Mesothelial cell of epicardium (in vitro differentiated cells): ENCODE measurements around the gene CADPS2. TPM values are rescaled to one million over a fixed set of nuclear protein-coding genes. Genes with fewer than 3 reads are reported as not detected.

Experiments
- DNase-seq, 2 experiments: peaks; one replicate each; pipeline ENCODE4 v3.0.0; 2021; ENCODE audit warnings: low spot score in 2 of 2; ENCODE audit not compliant: unreplicated experiment in 2 of 2
- H3K27ac Mint-ChIP-seq: 2 replicates; pipeline ENCODE4 v1.8.0; 2021; ENCODE audit warnings: mixed read lengths
- H3K27me3 Mint-ChIP-seq: 2 replicates; pipeline ENCODE4 v1.8.0; 2021; ENCODE audit warnings: low read depth, mixed read lengths
- H3K36me3 Mint-ChIP-seq: 2 replicates; pipeline ENCODE4 v1.8.0; 2021; ENCODE audit warnings: mixed read lengths
- H3K4me1 Mint-ChIP-seq: 2 replicates; pipeline ENCODE4 v1.8.0; 2021; ENCODE audit warnings: mixed read lengths
- H3K4me3 Mint-ChIP-seq: 2 replicates; pipeline ENCODE4 v1.8.0; 2021; ENCODE audit warnings: mild to moderate bottlenecking, moderate library complexity, mixed read lengths
- H3K9me3 Mint-ChIP-seq: 2 replicates; pipeline ENCODE4 v1.8.0; 2021; ENCODE audit warnings: mixed read lengths
- CTCF ChIP-seq: fragments of 200-600 bp; sonication (generic); IDR thresholded peaks from one replicate; pipeline ENCODE4 v1.5.0; 2021; ENCODE audit warnings: antibody characterized with exemption; ENCODE audit not compliant: unreplicated experiment
- total RNA-seq: library from RNA; stranded (reverse); gene quantifications from 3 replicates; pipeline ENCODE4 v1.2.1, GENCODE V29; 2021

Gene CADPS2
- total RNA-seq, 1 donor from 2014 or later, result 2.7 TPM

DNA sequence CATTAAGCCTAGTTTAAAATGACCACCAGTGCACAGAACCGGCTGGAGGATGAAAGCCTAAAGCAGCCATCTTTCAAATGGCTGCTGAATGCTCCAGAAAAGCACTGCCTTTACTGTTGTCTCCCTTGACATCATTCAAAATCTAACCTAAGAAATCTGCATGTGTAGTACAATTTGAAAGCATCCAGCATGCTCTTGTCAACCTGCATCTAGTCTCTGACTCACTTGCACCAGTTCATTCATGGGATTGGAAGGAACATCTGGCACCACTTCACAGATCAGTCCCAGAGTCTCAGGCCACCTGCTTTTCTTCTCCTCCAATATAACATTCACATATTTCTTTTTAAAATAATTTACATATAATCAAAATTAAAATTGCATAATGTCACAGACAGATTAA, 263.6 kb downstream of the CADPS2 start:
- DNase-seq, result no peak
- no peak overlapping the region for H3K27ac Mint-ChIP-seq
- no peaks in the 10 kb centered on the region for H3K27me3 Mint-ChIP-seq
- H3K4me1 Mint-ChIP-seq, result no peaks in the 10 kb centered on the region
- H3K36me3 Mint-ChIP-seq, result no peaks in the 10 kb centered on the region
- H3K9me3 Mint-ChIP-seq, result no peaks in the 10 kb centered on the region
- no peak for TF ChIP-seq CTCF
- H3K4me3 Mint-ChIP-seq, result no peak overlapping the region

DNA sequence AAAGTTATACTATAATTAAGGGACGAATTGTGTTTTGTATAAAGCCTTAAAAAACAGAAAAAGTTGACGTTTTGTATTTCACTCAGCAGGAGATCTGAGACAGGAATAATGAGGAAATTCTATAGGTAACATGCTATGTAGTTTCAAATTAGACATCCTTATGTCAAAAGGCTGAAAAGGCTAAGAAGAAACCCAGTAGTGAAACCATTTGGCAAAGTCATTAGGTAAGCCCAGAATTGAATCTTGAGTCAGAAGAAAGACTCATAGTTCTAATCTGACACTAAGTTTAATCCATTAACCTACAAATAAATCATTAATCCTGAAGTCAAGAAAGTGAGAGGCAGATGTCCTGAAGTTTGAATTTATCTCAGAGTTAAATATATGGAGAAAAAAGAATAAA, 266.6 kb downstream of the CADPS2 start:
- H3K36me3 Mint-ChIP-seq, result no peaks in the 10 kb centered on the region
- no peaks in the 10 kb centered on the region for H3K4me1 Mint-ChIP-seq
- DNase-seq, result no peak
- TF ChIP-seq CTCF, result no peak
- H3K27me3 Mint-ChIP-seq, result no peaks in the 10 kb centered on the region
- H3K4me3 Mint-ChIP-seq, result no peak overlapping the region
- no peak overlapping the region for H3K27ac Mint-ChIP-seq
- H3K9me3 Mint-ChIP-seq, result no peaks in the 10 kb centered on the region

DNA sequence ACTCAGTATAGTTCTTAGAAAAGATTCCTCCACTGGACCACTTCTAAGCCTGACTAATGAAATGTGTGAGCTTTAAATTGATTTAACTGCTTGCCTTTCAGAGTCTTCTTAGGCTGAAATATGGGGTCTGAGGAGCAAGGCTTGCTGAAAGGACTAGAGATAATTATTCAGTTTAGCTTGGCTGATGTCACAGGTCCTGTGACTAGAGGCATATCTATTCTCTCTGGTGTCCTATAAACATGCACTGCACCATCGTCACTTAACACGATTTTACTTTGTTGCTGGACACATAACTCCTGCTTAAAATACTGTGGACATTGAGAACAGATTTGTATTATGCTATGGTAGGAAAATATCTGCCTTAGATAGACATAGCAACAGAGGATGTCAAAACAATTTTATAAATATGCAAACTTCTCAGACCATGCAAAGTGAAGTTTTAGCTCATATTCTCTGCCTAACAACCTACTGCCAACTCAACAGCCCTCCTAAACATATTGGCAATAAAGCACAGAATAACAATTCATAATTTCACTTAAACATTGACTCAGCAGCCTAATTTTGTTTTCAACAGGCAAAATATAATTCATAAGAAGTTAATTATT, 267.6 kb downstream of the CADPS2 start:
- Mint-ChIP-seq H3K9me3 (no peaks in the 10 kb centered on the region), H3K4me3 (no peak overlapping the region), H3K4me1 (no peaks in the 10 kb centered on the region), H3K36me3 (no peaks in the 10 kb centered on the region), H3K27ac (no peak overlapping the region), H3K27me3 (no peaks in the 10 kb centered on the region)
- no peak for TF ChIP-seq CTCF
- no peak for DNase-seq

GRCh38 chr7:122616951-122617350, 269.3 kb downstream of the CADPS2 start:
- no peaks in the 10 kb centered on the region for H3K27me3 Mint-ChIP-seq
- H3K4me3 Mint-ChIP-seq, result no peak overlapping the region
- no peak for TF ChIP-seq CTCF
- H3K27ac Mint-ChIP-seq, result no peak overlapping the region
- no peaks in the 10 kb centered on the region for H3K36me3 Mint-ChIP-seq
- H3K4me1 Mint-ChIP-seq, result no peaks in the 10 kb centered on the region
- DNase-seq, result no peak
- H3K9me3 Mint-ChIP-seq, result no peaks in the 10 kb centered on the region

GRCh38 chr7:122605929-122606328, 280.3 kb downstream of the CADPS2 start:
- no peak for DNase-seq
- H3K27ac Mint-ChIP-seq, result no peak overlapping the region
- TF ChIP-seq CTCF, result no peak
- no peaks in the 10 kb centered on the region for H3K27me3 Mint-ChIP-seq
- H3K4me1 Mint-ChIP-seq, result no peaks in the 10 kb centered on the region
- H3K4me3 Mint-ChIP-seq, result no peak overlapping the region
- peaks cover 3% of the 10 kb centered on the region for H3K9me3 Mint-ChIP-seq
- H3K36me3 Mint-ChIP-seq, result no peaks in the 10 kb centered on the region

DNA sequence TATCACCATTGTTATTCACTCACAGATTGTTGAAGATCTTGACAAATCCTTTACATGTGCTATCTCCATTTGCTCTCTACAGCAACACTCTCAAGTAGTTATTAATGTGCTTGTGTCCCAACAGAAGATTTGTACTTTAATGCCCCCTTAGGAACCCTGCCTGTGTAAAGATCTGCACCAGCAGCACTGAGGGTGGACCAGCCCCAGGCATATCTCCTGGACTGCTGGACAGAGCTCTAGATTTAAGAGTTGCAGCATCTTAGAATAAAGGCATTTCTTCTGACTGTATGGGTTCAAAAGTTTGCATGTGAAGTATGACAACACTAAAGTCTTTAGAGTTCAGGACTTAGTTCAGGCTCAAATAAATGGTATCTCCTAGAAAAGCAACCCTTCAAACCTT, 282.0 kb downstream of the CADPS2 start:
- Mint-ChIP-seq H3K4me1 (no peaks in the 10 kb centered on the region), H3K9me3 (peaks cover 1% of the 10 kb centered on the region), H3K27ac (no peak overlapping the region), H3K27me3 (no peaks in the 10 kb centered on the region), H3K4me3 (no peak overlapping the region), H3K36me3 (no peaks in the 10 kb centered on the region)
- DNase-seq, result no peak
- no peak for TF ChIP-seq CTCF
